ENCODE measurements around the gene PAH.

The PAH gene

GRCh38 chr12:102933168-102933567 is 16.1 kb upstream of the PAH start:
- TF ChIP-seq, protein P1, sequence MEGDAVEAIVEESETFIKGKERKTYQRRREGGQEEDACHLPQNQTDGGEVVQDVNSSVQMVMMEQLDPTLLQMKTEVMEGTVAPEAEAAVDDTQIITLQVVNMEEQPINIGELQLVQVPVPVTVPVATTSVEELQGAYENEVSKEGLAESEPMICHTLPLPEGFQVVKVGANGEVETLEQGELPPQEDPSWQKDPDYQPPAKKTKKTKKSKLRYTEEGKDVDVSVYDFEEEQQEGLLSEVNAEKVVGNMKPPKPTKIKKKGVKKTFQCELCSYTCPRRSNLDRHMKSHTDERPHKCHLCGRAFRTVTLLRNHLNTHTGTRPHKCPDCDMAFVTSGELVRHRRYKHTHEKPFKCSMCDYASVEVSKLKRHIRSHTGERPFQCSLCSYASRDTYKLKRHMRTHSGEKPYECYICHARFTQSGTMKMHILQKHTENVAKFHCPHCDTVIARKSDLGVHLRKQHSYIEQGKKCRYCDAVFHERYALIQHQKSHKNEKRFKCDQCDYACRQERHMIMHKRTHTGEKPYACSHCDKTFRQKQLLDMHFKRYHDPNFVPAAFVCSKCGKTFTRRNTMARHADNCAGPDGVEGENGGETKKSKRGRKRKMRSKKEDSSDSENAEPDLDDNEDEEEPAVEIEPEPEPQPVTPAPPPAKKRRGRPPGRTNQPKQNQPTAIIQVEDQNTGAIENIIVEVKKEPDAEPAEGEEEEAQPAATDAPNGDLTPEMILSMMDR (conservative IDR thresholded peaks at IDR 0.05; ENCODE audit: low read depth, low read length) = no peak

DNA sequence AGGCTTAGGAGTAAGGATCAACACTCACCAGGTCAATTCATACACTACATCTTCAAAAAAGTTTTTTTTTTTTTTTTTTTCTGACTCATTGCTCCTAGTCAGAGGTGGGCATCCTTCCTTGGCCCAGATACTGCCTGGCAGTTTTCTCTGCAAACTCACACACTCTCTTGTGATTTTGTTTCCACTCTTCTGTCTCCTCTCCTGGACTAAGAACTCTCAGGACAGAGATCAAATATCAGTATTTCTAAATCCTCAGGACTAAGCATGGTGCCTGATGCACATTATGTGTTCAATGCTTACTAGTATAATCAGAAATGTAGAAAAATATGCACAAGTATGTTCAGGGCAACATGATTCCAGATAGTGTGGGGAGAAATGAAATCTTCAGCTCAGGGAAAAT is 10.2 kb upstream of the PAH start:
- DNase-seq (ENCODE audit: low read depth) = no peak
- no peak overlapping the region for H3K4me3 ChIP-seq (ENCODE audit: low read depth, low read length)
- TF ChIP-seq, protein P1 (conservative IDR thresholded peaks at IDR 0.05; ENCODE audit: low read depth, low read length) = no peak

More at GRCh38 chr12:102933168-102933567, 16.1 kb upstream of the PAH start:
- no peak overlapping the region for H3K4me3 ChIP-seq (ENCODE audit: low read depth, low read length)
- no peak for DNase-seq (ENCODE audit: low read depth)

GRCh38 chr12:102921240-102921639 is 4.2 kb upstream of the PAH start:
- H3K4me3 ChIP-seq (ENCODE audit: low read depth, low read length) = no peak overlapping the region
- no peak for DNase-seq (ENCODE audit: low read depth)
- TF ChIP-seq, protein P1 (conservative IDR thresholded peaks at IDR 0.05; ENCODE audit: low read depth, low read length) = no peak

- H3K4me3 ChIP-seq (ENCODE audit: low read depth, low read length) = no peak overlapping the region
- DNase-seq (ENCODE audit: low read depth) = no peak
- TF ChIP-seq, protein P1 (conservative IDR thresholded peaks at IDR 0.05; ENCODE audit: low read depth, low read length) = no peak
Observed at GRCh38 chr12:102920271-102920670, 3.2 kb upstream of the PAH start.

GRCh38 chr12:102918840-102919239 is 1.8 kb upstream of the PAH start:
- TF ChIP-seq, protein P1 (conservative IDR thresholded peaks at IDR 0.05; ENCODE audit: low read depth, low read length) = no peak
- H3K4me3 ChIP-seq (ENCODE audit: low read depth, low read length) = no peak overlapping the region
- DNase-seq (ENCODE audit: low read depth) = no peak

DNA sequence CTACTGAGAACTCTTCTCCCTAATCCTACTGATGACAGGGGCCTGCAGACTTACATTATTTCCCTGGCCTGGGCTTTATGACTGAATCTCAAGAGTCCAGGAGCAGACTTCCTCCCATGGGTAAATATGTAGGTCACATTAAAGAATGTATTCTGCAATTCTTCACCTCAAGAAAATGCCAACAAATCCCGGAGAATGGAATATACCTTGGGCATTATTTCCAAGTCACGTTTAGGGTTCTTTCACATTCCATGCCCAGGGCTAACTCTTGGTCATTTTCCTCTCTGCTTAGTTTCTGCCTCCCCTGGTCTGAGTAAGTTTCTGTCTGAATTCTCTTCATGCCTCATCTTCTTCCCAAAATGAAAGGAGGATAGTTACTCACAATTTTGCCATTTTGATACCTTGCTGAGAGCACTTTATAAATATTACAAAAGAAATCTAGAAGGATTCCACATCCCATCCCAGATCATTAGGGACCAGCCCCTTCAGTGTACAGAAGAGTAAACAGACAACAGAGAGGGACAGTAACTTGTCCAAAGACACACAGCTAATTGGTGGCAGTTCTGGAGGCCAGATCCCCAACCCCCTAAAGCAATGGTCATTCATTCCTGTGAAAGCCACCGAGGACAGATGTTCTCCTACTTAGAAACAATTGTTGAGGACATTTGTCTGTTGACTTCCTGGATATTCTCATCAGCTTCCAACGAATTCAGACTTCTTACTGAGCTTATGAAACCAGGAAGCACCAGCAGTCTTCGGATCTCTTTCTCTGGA is 605 bp downstream of the PAH start:
- H3K4me3 ChIP-seq (ENCODE audit: low read depth, low read length) = no peak overlapping the region
- DNase-seq (ENCODE audit: low read depth) = no peak
- TF ChIP-seq, protein P1 (conservative IDR thresholded peaks at IDR 0.05; ENCODE audit: low read depth, low read length) = no peak
